Measurements from ENCODE around the gene CYTH3.
"Not testable (repeated sequence)": the region's sequence is repeated elsewhere in the genome, so short reads cannot be mapped to it uniquely, and the experiment has no call there.

CYTH3 gene

DNA sequence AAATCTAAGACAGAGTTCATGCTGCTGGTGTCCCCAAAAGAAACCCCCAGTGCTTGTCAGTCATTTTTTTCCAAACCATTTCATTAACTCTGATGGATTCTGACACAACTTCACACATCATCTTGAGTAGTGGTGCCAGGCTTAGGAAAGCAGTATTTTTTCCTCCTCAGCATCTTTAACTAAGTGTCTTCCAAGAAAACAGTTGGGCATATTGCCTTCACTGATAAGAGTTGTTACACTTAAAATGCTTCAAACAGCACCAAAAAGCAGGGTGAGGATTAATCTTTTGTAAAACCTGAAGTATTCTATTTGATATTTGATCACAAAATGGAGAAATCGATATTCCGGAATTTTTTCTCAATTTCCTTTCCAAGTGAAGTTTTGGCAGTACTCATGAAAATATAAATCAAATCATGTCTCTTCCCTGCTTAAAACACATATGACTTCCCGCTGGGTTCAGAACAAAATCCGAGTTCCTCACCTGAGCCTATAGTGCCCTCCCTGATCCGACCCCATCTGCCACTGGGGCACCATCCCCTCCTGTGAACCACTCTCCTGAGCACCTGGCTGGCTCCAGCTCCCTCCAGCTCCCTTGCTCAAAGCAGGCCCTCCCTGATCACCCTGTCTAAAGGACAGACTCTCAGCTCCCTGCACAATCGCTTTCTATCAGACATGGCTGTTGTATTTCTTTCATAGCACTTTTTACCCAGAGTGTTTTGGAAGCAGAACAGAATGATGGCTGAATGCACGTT lies 61.6 kb downstream of the CYTH3 start:
- in situ Hi-C loops (cut with MboI; ENCODE audit: low pct_unique_long_range_greater_than_20kb, low sequenced_read_pairs) = no loop called here
- no peak for DNase-seq

DNA sequence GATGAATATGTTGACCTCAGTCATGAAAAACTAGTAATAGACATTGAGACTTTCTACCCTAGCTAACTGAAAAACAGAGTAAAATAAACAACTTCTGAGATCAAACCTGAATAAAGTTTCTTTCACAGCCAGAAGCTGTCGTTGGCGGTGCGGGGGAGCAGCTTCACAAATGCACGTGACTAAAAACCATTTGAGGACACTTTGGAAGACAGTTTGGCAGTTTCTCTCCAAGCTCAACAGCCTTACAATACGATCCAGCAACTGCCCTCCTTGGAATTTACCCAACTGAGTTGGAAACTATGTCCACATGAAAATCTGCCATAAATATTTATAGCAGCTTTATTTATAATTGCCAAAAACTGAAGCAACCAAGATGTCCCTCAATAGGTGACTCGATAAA lies 63.1 kb downstream of the CYTH3 start:
- no peak for DNase-seq

DNA sequence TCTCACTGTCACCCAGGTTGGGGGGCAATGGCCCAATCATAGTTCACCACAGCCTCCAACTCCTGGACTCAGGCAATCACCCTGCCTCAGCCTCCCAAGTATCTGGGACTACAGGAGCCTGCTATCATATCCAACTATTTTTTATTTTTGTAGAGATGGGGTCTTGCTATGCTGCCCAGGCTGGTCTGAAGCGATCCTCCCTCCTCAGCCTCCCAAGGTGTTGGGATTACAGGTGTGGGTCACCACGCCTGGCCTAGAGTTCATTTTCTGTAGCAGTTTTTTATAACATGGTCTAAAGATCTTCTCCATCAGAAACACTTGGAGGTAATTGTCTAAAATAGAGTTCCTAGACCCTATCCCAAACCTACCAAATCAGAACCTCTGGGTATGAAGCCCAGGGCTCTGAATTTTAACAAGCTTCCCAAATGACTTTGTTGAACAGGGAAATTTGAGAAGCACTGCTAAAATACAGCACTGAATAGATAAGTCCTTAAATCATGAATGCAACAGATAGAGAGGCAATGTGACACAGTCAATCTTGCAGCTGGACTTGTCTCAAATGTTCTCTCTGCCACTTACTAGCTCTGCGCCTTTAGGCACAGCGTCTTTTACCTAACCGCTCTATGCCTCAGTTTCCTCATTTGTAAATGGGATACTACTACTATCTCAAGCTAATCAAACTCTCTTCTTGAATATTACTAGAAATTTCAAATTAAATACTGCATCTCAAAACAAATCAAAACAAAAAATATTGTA lies 63.7 kb downstream of the CYTH3 start:
- no peak for DNase-seq
- in situ Hi-C loops (cut with MboI; ENCODE audit: low pct_unique_long_range_greater_than_20kb, low sequenced_read_pairs) = no loop called here

More for the DNA sequence above, 63.1 kb downstream of the CYTH3 start:
- in situ Hi-C loops (cut with MboI; ENCODE audit: low pct_unique_long_range_greater_than_20kb, low sequenced_read_pairs) = no loop called here

DNA sequence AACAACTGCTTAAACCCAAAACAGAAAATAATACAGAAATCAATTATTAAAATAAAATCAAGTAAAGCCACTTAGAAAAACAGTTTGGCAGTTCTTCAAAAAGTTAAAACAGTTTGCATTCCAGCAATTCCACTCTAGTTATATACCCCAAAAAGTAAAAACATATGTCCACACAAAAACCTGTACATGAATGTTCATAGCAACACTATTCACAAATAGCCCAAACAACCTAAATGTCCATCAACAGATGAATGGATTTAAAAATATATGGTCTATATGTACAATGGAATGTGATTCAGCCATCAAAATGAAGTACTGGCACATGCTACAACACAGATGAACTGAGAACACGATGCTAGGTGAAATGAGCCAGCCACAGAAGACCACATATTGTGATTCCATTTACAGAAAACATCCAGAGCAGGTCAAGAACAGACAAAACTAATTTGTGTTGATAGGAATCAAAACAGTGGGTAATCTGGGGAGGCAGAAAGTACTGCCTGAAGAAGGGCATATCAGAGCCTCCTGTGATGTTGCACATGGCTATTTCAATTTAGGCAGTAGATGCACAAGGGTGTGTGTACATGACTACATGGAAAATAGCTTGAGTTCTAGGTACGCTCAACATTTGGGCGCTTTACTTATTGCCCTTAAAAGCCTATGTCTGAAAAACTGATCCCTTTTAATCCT lies 66.3 kb downstream of the CYTH3 start:
- no peak for DNase-seq
- in situ Hi-C loops (cut with MboI; ENCODE audit: low pct_unique_long_range_greater_than_20kb, low sequenced_read_pairs) = no loop called here

DNA sequence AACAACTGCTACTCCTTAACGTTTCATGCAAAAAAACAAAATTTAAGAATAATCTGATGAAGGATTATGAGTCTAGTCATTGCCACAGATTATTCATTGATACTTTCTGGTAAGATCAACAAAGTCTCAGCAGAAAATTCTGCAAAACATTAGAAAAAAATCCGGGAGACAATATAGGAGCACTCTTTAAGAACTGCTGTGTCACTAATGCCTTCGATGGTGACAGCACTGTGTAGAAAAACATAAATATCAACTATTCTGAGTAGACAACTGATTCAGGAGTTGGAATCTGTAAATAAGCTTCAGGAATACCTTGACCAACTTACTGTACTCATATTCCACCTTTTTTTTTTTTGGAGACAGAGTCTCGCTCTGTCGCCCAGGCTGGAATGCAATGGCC lies 69.0 kb downstream of the CYTH3 start:
- in situ Hi-C loops (cut with MboI; ENCODE audit: low pct_unique_long_range_greater_than_20kb, low sequenced_read_pairs) = no loop called here
- DNase-seq = no peak

DNA sequence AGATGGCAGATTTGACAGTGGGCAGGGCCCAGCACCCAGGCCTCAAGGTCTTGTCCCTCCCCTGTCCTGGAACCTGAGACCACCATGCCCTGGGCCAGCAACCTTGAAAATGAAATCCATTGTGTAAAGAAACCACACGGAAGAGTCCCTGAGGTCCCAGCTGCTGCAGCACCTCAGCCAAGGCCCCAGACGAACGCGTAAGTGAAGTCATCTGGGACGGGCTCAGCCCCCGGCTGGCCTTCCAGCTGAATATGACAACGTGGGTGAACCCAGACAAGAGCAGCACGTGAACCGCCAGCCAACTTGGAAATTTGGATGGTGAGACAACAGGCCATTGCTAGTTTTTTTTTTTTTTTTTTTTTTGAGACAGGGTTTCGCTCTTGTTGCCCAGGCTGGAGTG lies 70.3 kb downstream of the CYTH3 start:
- in situ Hi-C loops (cut with MboI; ENCODE audit: low pct_unique_long_range_greater_than_20kb, low sequenced_read_pairs) = no loop called here
- DNase-seq = no peak

DNA sequence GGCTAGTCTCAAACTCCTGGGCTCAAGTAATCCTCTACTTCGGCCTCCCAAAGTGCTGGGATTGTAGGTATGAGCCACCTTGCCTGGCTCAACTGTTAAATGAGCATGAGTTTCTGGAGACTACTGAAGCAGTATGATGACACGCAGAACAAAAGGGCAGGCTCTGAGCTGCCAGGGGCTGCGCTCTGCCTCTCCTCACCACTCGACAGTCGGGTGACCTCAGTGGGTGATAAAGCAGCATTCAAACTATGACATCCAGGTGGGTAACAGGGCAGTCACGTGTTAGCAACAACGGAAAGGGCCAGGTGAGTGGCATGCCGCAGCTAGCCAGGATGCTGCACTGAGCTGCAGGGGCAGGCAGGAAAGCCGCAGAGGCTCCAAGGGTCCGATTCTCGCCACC lies 71.5 kb downstream of the CYTH3 start:
- in situ Hi-C loops (cut with MboI; ENCODE audit: low pct_unique_long_range_greater_than_20kb, low sequenced_read_pairs) = no loop called here
- no peak for DNase-seq

DNA sequence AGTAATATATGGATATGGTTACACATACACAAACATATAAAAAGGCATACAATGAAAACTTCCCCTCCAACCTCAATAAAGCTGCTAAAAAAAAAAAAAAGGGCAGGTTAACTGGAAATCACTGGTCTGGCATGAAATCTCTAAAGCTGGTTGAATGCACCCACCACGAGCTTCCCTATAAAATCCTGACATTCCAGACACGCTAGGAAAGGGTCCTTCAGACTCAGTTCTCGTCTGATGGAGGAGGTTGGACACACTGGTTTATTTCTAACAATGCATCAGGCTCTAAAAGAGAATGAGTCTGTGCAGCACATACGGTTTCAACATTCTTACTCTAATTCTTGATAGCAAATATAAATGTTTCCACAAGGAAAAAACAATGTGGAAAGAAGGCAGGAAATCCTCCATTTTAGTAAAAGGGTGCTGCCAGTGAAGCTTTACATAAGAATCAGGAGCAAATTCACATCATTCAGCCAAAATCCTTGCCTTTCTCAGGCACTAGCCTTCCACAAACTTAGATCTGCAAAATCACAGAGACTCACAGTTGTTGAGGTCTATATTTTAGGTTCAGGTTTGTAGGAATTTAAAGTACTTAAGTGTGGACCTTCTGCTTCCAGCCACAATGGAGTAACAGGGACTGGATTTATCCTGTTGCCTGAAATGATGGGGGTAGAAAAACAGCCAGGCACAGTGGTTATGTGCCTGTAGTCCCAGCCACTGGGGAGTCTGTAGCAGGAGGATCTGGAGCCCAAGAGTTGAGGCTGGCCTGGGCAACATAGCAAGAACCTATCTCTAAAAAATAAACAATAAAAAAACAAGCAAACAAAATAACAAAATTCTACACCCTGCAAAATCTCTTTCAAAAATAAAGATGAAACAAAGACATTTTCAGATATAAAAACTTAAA lies 73.5 kb downstream of the CYTH3 start:
- no peak for DNase-seq
- in situ Hi-C loops (cut with MboI; ENCODE audit: low pct_unique_long_range_greater_than_20kb, low sequenced_read_pairs) = no loop called here

DNA sequence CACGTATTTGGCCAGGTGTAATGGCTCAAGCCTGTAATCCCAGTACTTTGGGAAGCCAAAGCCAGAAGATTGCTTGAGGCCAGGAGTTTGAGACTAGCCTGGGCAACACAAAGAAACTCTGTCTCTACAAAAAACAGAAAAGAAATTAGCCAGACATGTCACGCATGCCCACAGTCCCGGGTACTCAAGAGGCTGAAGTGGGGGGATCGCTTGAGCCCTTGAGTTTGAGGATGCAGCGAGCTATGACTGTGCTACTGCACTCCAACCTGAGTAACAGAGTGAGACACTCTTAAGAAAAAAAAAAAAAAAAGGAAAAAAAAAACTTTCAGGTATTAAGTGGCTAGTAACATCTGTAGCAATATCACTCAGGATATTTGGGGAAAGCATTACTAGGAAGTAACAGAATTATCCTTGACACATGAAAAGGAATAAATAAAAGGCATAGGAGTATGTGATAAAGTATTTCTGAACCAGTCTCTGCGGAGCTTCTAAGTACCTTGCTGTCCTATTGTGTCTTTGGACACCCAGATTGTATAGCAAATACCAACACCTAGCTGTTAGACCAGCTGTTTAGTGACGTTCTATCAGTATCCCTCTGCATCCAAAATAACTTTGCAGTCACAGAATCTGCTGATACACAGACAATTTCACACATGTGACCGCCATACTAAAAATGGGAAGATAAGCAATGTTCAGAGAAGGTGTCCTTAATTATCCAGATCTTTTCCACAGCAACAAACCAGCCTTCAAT lies 74.4 kb downstream of the CYTH3 start:
- DNase-seq = no peak
- in situ Hi-C loops (cut with MboI; ENCODE audit: low pct_unique_long_range_greater_than_20kb, low sequenced_read_pairs) = no loop called here

DNA sequence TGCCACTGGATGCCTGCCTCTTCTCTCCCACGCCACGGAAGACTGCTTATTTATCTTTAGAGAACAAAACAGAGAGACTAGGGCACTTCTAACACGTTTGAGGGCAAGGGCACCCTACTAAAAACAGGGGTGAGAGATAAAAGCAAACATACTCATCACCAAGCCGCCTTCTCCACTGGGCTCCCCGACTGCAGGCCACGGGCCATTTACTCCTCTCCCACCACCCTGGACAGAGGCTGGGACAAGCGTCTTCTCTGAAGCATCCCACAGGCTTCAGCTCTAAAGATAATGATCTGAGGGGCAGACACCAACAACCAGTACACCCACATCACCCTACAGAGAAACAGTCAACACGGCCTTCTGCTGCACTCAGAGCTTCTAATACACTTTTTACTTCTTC lies 78.7 kb downstream of the CYTH3 start:
- in situ Hi-C loops (cut with MboI; ENCODE audit: low pct_unique_long_range_greater_than_20kb, low sequenced_read_pairs) = no loop called here
- DNase-seq = no peak

DNA sequence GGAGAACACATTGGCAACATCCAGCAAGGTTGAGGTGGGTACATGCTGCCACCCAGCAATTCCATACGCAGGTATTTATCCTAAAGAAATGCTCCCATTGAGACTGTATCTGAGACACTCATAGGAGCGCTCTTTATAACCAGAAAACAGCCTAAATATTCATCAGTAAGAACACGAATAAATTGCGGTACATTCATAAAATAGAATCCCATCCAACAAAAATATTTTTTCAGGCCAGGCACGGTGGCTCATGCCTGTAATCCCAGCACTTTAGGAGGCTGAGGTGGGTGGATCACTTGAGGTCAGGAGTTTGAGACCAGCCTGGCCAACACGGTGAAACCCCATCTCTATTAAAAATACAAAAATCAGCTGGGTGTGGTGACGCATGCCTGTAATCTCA lies 81.9 kb downstream of the CYTH3 start:
- in situ Hi-C loops (cut with MboI; ENCODE audit: low pct_unique_long_range_greater_than_20kb, low sequenced_read_pairs); DNase-seq: not testable (repeated sequence)

DNA sequence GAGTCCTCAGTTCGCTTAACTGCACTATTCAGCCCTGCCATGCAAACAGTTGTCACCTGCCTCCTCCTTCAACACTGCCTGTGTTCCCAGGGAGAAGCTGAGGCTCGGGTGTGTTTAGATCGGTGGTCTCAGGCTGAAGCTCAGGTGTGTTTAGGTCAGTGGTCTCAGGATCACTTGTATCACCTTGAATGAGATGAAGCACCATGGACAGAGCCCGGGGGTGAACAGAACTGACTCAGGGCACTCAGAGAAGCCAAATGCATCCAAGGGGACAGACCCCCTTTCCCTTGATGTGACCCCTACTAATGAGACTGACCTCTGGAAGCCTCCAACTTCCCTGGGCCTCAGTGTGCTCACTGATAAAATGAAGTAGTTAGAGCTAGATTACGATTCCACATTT lies 84.0 kb downstream of the CYTH3 start:
- DNase-seq = no peak
- in situ Hi-C loops (cut with MboI; ENCODE audit: low pct_unique_long_range_greater_than_20kb, low sequenced_read_pairs) = no loop called here

DNA sequence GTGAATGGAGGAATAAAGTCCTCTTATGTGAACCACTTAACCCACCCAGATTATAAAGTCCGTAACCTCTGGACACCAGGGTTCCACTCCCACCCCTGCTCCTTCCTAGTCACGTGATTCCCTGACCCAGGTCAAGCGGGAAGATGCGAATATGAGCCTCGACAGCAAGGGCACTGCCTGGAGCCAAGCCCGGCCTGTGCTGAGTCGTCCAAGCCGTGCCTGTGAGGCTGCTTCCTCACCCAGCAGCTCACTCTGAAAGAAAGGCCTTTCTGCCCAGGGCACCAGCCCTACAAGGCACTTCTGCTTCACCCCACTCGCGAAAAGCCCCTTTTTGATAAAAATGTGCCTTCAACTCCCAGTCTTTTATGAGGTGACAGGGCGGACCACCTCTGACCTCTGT lies 85.8 kb downstream of the CYTH3 start:
- in situ Hi-C loops (cut with MboI; ENCODE audit: low pct_unique_long_range_greater_than_20kb, low sequenced_read_pairs) = no loop called here
- no peak for DNase-seq

DNA sequence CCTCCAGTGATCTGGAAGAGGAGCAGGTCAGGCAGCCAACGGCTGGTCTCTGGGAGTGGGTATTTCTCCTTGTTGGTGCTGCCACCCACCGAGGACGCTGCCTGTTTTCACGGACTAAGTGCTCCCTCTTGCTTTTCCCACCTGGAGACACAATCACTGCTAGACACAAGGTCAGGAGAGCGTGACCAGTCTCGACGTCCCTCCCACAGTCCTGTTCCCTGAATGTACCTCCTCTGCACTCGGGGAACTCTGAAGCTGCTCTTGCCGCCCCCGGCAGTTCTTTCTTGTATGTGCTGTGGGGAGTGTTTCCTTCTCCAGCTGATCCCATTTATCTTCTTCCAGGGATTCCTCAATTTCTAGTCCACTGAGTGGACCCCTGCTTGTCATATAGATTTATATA lies 89.4 kb downstream of the CYTH3 start:
- in situ Hi-C loops (cut with MboI; ENCODE audit: low pct_unique_long_range_greater_than_20kb, low sequenced_read_pairs) = no loop called here
- no peak for DNase-seq

DNA sequence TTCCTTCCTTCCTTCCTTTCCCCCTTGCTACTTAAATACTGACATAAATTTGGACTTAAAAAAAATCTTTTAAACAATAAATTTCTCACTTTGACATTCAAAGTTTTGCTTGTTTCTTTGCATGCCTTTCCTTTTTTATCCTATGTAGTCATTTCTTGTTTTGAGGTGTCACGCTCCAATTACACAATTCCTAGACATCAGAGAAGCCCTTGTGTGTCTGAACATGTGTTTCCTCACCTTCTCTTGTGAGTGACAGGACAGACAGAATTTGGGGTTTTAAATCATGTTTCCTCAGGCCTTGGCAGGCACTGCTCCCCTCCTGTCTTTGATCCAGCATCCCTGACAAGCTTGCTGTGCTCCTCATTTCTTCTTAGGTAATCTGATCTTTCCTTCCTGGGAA lies 91.3 kb downstream of the CYTH3 start:
- DNase-seq = no peak
- in situ Hi-C loops (cut with MboI; ENCODE audit: low pct_unique_long_range_greater_than_20kb, low sequenced_read_pairs) = no loop called here

DNA sequence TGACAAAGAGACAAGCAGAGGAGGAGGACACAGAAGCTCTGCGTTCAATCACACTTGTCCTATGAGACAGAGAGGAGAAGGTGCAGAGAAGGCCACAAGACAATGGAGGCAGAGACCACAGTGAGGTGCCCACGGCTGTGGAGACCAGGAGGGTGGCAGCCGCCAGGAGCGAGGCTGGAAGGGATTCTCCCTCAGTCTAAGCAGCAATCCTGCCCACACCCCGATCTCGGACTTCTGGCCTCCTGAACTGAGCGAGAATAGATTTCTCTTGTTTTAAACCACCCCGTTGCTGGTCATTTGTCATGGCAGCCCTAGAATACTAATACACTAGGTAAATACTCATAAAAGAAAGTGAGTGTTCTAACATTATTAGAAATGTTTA lies 92.1 kb downstream of the CYTH3 start:
- DNase-seq = no peak
- in situ Hi-C loops (cut with MboI; ENCODE audit: low pct_unique_long_range_greater_than_20kb, low sequenced_read_pairs) = no loop called here

DNA sequence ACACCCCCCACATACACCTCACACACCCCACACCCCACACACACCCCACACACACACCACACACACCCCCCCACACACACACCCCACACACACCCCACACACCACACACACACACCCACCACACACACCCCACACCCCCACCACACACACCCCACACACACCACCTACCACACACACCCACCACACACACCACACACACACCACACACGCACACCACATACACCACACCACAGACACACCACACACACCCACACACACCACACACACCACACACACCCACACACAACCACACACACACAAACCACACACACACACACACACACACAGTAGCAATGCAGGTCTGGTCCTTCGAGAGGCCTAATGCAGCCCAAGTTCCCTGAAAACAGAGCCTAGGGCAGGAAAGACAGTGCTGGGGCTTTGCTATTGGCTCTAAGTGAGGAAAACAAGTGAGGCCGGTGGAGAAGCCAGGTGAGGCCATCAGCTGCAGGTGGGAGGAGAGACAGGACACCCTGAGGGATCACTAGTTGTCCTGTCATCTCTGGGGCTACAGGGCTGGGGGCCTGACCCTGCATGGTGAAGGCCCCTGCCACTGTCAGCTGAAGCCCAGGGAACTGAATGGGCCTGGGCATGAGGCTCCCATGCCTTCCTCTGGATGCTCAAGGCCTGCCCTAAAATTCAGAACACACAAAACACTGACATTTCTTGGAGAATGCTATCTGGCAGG lies 92.6 kb downstream of the CYTH3 start:
- in situ Hi-C loops (cut with MboI; ENCODE audit: low pct_unique_long_range_greater_than_20kb, low sequenced_read_pairs) = no loop called here
- no peak for DNase-seq
